Measurements from ENCODE around the gene CYP24A1. TPM values are rescaled to one million over a fixed set of nuclear protein-coding genes. Genes with fewer than 3 reads are reported as not detected.

CYP24A1 gene
- total RNA-seq, 1 donor from 2014 or later, result not detected

DNA sequence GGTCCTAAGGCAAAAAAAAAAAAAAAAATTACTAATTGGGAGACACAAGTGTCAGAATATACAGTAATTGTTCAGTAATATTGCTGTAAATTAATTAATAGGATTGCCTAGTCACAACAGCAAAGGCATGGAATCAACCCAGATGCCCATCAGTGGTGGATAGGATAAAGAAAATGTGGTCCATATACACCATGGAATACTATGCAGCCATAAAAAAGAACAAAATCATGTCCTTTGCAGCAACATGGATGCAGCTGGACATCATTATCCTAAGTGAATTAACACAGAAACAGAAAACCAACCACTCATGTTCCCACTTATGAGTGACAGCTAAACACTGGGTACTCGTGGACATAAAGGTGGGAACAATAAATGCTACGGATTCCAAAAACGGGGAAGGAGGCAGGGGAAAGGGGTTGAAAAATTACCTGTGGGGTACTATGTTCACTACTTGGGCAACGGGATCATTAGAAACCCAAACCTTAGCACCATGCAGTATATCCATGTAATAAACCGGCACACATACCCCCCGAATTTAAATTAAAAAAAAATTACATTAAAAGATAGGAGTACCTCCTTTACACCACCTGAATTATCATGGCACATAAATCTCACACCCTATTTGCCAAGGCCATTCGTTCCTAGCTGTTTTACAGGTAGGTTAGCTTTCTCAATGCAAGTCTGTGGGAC is 33.4 kb upstream of the CYP24A1 start:
- intact Hi-C loops (cut with micrococcal nuclease), result no loop called here
- DNase-seq, result no peak
- H3K4me1 ChIP-seq, result peaks cover 36% of the 10 kb centered on the region
- peak overlapping the region; percentile 97 for H3K4me3 ChIP-seq
- peaks cover 3% of the 10 kb centered on the region for H3K36me3 ChIP-seq
- H3K27me3 ChIP-seq (ENCODE audit: low read depth), result no peaks in the 10 kb centered on the region
- no peaks in the 10 kb centered on the region for H3K9me3 ChIP-seq (replicated peaks)
- peak overlapping the region; percentile 98 for H3K27ac ChIP-seq (replicated peaks)
- TF ChIP-seq, protein P1, sequence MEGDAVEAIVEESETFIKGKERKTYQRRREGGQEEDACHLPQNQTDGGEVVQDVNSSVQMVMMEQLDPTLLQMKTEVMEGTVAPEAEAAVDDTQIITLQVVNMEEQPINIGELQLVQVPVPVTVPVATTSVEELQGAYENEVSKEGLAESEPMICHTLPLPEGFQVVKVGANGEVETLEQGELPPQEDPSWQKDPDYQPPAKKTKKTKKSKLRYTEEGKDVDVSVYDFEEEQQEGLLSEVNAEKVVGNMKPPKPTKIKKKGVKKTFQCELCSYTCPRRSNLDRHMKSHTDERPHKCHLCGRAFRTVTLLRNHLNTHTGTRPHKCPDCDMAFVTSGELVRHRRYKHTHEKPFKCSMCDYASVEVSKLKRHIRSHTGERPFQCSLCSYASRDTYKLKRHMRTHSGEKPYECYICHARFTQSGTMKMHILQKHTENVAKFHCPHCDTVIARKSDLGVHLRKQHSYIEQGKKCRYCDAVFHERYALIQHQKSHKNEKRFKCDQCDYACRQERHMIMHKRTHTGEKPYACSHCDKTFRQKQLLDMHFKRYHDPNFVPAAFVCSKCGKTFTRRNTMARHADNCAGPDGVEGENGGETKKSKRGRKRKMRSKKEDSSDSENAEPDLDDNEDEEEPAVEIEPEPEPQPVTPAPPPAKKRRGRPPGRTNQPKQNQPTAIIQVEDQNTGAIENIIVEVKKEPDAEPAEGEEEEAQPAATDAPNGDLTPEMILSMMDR (IDR thresholded peaks at IDR 0.05; ENCODE audit: borderline replicate concordance), result no peak

DNA sequence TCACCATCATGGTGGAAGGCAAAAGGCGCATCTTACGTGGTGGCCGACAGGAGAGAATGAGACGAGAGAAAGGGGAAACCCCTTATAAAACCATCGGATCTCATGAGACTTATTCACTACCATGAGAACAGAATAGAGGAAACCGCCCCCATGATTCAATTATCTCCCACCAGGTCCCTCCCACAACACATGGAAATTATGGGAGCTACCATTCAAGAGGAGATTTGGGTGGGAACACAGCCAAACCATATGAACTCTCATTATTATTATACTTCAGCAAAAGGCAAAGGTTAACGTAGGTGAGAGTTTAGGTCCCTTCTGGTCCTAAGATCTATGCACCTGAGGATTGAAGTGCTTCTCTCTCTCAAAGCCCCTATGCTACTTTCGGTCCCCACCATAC is 31.7 kb upstream of the CYP24A1 start:
- Histone ChIP-seq H3K9me3 (replicated peaks) (no peaks in the 10 kb centered on the region), H3K27me3 (ENCODE audit: low read depth) (no peaks in the 10 kb centered on the region), H3K27ac (replicated peaks) (no peak overlapping the region), H3K4me1 (peaks cover 27% of the 10 kb centered on the region), H3K36me3 (no peaks in the 10 kb centered on the region), H3K4me3 (no peak overlapping the region)
- TF ChIP-seq, protein P1 (IDR thresholded peaks at IDR 0.05; ENCODE audit: borderline replicate concordance), result no peak
- intact Hi-C loops (cut with micrococcal nuclease), result no loop called here
- DNase-seq, result no peak

DNA sequence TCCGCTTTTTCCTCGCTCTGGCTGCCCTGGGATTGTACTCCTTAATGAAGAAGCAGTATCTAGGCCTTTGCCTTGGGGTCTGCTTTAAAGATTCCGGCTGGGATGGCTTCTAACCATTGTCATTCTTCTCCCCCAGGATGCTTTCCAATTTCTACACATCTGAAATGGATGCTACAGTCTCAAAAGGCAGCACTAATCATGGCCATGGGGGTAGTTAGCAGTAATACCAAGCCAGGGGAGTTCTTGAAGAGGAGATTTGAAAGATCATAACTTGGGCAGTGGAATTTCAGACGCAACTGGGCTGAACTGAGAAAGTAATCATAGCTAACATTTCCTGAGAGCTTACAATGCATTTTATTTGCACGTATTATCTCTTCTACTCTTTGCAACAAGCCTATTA is 30.7 kb upstream of the CYP24A1 start:
- peaks cover 18% of the 10 kb centered on the region for H3K4me1 ChIP-seq
- no peaks in the 10 kb centered on the region for H3K9me3 ChIP-seq (replicated peaks)
- TF ChIP-seq, protein P1 (IDR thresholded peaks at IDR 0.05; ENCODE audit: borderline replicate concordance), result no peak
- no peak for DNase-seq
- no peaks in the 10 kb centered on the region for H3K36me3 ChIP-seq
- no peak overlapping the region for H3K27ac ChIP-seq (replicated peaks)
- no peaks in the 10 kb centered on the region for H3K27me3 ChIP-seq (ENCODE audit: low read depth)
- intact Hi-C loops (cut with micrococcal nuclease), result no loop called here
- no peak overlapping the region for H3K4me3 ChIP-seq

DNA sequence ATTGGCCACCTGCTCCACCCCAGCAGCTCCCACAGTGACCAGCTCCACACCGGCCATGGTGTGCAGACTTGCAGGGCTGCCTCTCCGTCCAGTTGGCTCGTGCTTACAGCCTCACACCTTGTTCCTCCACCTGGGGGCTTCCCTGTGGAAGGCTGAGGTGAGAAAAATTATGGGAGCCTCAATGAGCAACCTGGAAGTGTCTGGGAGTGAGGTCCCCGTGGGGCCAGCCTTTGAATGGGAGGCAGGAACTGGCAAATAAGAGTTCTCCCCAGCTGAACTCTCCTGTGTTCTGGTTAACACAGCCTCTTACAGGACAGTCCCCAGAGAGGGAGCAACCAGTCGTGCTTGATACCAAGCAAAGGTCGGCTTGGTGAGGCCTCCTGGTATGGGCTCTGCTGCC is 30.3 kb upstream of the CYP24A1 start:
- no peaks in the 10 kb centered on the region for H3K9me3 ChIP-seq (replicated peaks)
- H3K4me3 ChIP-seq, result no peak overlapping the region
- peaks cover 13% of the 10 kb centered on the region for H3K4me1 ChIP-seq
- intact Hi-C loops (cut with micrococcal nuclease), result no loop called here
- no peaks in the 10 kb centered on the region for H3K36me3 ChIP-seq
- TF ChIP-seq, protein P1 (IDR thresholded peaks at IDR 0.05; ENCODE audit: borderline replicate concordance), result no peak
- H3K27me3 ChIP-seq (ENCODE audit: low read depth), result no peaks in the 10 kb centered on the region
- no peak for DNase-seq
- H3K27ac ChIP-seq (replicated peaks), result no peak overlapping the region

DNA sequence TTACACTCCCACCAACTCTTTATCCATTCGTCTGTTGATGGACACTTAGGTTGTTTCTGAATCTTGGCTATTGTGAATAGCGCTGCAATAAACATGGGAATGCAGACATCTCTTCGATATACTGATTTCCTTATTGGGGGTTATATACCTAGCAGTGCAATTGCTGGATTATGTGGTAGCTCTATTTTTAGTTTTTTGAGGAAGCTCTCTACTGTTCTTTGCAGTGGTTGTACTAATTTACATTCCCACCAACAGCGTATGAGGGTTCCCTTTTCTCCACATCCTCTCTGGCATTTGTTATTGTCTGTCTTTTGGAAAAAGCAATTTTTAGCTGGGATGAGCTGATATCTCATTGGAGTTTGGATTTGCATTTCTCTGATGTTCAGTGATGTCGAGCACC is 29.5 kb upstream of the CYP24A1 start:
- Histone ChIP-seq H3K4me3 (no peak overlapping the region), H3K36me3 (no peaks in the 10 kb centered on the region), H3K27me3 (ENCODE audit: low read depth) (no peaks in the 10 kb centered on the region), H3K4me1 (peaks cover 6% of the 10 kb centered on the region), H3K27ac (replicated peaks) (no peak overlapping the region), H3K9me3 (replicated peaks) (no peaks in the 10 kb centered on the region)
- no peak for DNase-seq
- TF ChIP-seq, protein P1 (IDR thresholded peaks at IDR 0.05; ENCODE audit: borderline replicate concordance), result no peak
- intact Hi-C loops (cut with micrococcal nuclease), result no loop called here

All from left ventricle myocardium inferior (tissue), 1 donor.